HFFc6 (cell line): ENCODE results near the gene GTF3C4. TPM values are rescaled to one million over a fixed set of nuclear protein-coding genes. Genes with fewer than 3 reads are reported as not detected.

Source experiments
- DNase-seq: peaks from one replicate; pipeline ENCODE4 v3.0.0-alpha.2; 2018
- H3K27ac Mint-ChIP-seq: 2 replicates; pipeline ENCODE4 v1.8.0; 2020; ENCODE audit warnings: mild to moderate bottlenecking, mixed read lengths
- H3K27me3 Mint-ChIP-seq: 2 replicates; pipeline ENCODE4 v1.8.0; 2021; ENCODE audit warnings: mild to moderate bottlenecking, moderate library complexity, mixed read lengths; ENCODE audit not compliant: insufficient read depth
- H3K36me3 Mint-ChIP-seq: 2 replicates; pipeline ENCODE4 v1.8.0; 2021; ENCODE audit warnings: low read depth, mixed read lengths
- H3K4me1 Mint-ChIP-seq: 2 replicates; pipeline ENCODE4 v1.8.0; 2020; ENCODE audit warnings: low read depth, mixed read lengths
- H3K4me3 Mint-ChIP-seq: 2 replicates; pipeline ENCODE4 v1.8.0; 2020; ENCODE audit warnings: mild to moderate bottlenecking, moderate library complexity, mixed read lengths
- H3K9me3 Mint-ChIP-seq: 2 replicates; pipeline ENCODE4 v1.8.0; 2020; ENCODE audit warnings: mild to moderate bottlenecking, mixed read lengths
- CTCF ChIP-seq: fragments of 200-600 bp; sonication (generic); IDR thresholded peaks from 2 replicates; pipeline ENCODE4 v1.5.0; 2021; ENCODE audit warnings: antibody characterized with exemption, mild to moderate bottlenecking
- total RNA-seq, 6 experiments: library from RNA; stranded (reverse); fragmentation: NEBNext Ultra II Directional; extraction: Animal tissue kit (Norgen Biotek cat#: 25700); gene quantifications; 2 replicates in 1 of 6; 3 replicates in 5 of 6; pipeline ENCODE4 v1.2.3, GENCODE V29; 2021

The GTF3C4 gene
- total RNA-seq, 6 experiments from 2014 or later, result 13.5 to 16.0 (median 15.1) TPM

- H3K27ac Mint-ChIP-seq, result no peak overlapping the region
- peaks cover 32% of the 10 kb centered on the region for H3K27me3 Mint-ChIP-seq
- TF ChIP-seq CTCF, result no peak
- no peaks in the 10 kb centered on the region for H3K36me3 Mint-ChIP-seq
- no peaks in the 10 kb centered on the region for H3K4me1 Mint-ChIP-seq
- H3K4me3 Mint-ChIP-seq, result no peak overlapping the region
- H3K9me3 Mint-ChIP-seq, result no peaks in the 10 kb centered on the region
- no peak for DNase-seq
Observed at GRCh38 chr9:132726576-132727130, 56.4 kb downstream of the GTF3C4 start.

- Mint-ChIP-seq H3K4me3 (no peak overlapping the region), H3K27me3 (peaks cover 39% of the 10 kb centered on the region), H3K36me3 (no peaks in the 10 kb centered on the region), H3K9me3 (no peaks in the 10 kb centered on the region), H3K27ac (no peak overlapping the region), H3K4me1 (peaks cover 10% of the 10 kb centered on the region)
- no peak for TF ChIP-seq CTCF
- no peak for DNase-seq
Observed at GRCh38 chr9:132728071-132728470, 57.8 kb downstream of the GTF3C4 start.

GRCh38 chr9:132728497-132728896, 58.2 kb downstream of the GTF3C4 start:
- Mint-ChIP-seq H3K36me3 (no peaks in the 10 kb centered on the region), H3K27me3 (peaks cover 39% of the 10 kb centered on the region), H3K4me1 (peaks cover 15% of the 10 kb centered on the region), H3K4me3 (no peak overlapping the region), H3K27ac (no peak overlapping the region), H3K9me3 (no peaks in the 10 kb centered on the region)
- no peak for DNase-seq
- TF ChIP-seq CTCF, result no peak

- Mint-ChIP-seq H3K4me1 (peaks cover 15% of the 10 kb centered on the region), H3K27ac (no peak overlapping the region), H3K27me3 (peaks cover 36% of the 10 kb centered on the region), H3K9me3 (no peaks in the 10 kb centered on the region), H3K4me3 (no peak overlapping the region), H3K36me3 (no peaks in the 10 kb centered on the region)
- TF ChIP-seq CTCF, result no peak
- no peak for DNase-seq
Observed at GRCh38 chr9:132729235-132729890, 59.1 kb downstream of the GTF3C4 start.

- DNase-seq, result no peak
- no peak overlapping the region for H3K27ac Mint-ChIP-seq
- no peaks in the 10 kb centered on the region for H3K9me3 Mint-ChIP-seq
- TF ChIP-seq CTCF, result no peak
- no peak overlapping the region for H3K4me3 Mint-ChIP-seq
- H3K27me3 Mint-ChIP-seq, result peaks cover 44% of the 10 kb centered on the region
- no peaks in the 10 kb centered on the region for H3K36me3 Mint-ChIP-seq
- peaks cover 15% of the 10 kb centered on the region for H3K4me1 Mint-ChIP-seq
Observed at GRCh38 chr9:132730054-132731033, 60.1 kb downstream of the GTF3C4 start.
